ENCODE data around the gene ADH6. TPM values are rescaled to one million over a fixed set of nuclear protein-coding genes. Genes with fewer than 3 reads are reported as not detected.

ADH6 gene
- polyA plus RNA-seq, 1 of the 3 experiments (the other 2 are of a cell fraction) = not detected

DNA sequence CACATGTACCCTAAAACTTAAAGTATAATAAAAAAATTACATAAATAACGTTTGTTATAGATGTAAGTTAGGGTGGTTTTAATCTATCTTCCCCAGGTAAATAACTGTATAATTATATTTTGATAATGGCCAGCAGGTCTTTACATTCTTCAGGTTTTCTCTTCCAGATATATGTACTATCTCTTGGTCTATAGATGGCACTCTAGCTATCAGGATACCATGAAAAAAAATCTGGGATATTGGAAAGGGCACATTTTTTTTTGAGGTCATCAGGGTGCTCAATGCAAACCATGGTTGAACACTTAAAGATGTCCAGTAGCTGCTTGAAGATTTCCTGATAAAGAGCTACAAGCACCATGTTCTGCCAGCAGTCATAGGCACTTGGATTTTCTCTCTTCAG, 59.3 kb downstream of the ADH6 start:
- H3K4me3 ChIP-seq (ENCODE audit: low read depth in 2 of 2, low read length in 1 of 2) = no peak overlapping the region
- no peak overlapping the region for H3K9ac ChIP-seq
- H4K20me1 ChIP-seq (ENCODE audit: insufficient read depth) = no peaks in the 10 kb centered on the region
- H3K79me2 ChIP-seq (ENCODE audit: insufficient read depth) = no peaks in the 10 kb centered on the region
- ChIA-PET CTCF (interaction anchor here (0.7 to 1.1 kb wide), 2 partner anchors 33 to 60 kb away, joined by 3 read pairs; partner anchors contain the start of gene ADH6), POLR2A (no interaction called here)
- no peaks in the 10 kb centered on the region for H3K9me3 ChIP-seq
- TF ChIP-seq, protein P1, sequence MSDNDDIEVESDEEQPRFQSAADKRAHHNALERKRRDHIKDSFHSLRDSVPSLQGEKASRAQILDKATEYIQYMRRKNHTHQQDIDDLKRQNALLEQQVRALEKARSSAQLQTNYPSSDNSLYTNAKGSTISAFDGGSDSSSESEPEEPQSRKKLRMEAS (IDR thresholded peaks at IDR 0.05; ENCODE audit: low read depth) = no peak
- TF ChIP-seq RAD21 (IDR thresholded peaks at IDR 0.05; ENCODE audit: low read length) = peak; percentile 11; the same call in 1 of the 2 replicates
- H3K4me1 ChIP-seq (ENCODE audit: control insufficient read depth in 1 of 2, insufficient read depth in 2 of 2, low read depth in 1 of 2, low read length in 1 of 2) = no peaks in the 10 kb centered on the region
- 17% methylated on average over 1 of the region's 1 CpG for WGBS (ENCODE audit: low lambda C conversion rate)
- H3K36me3 ChIP-seq (replicated peaks in 1 of 2; ENCODE audit: control insufficient read depth in 1 of 2, insufficient read depth in 2 of 2, low read length in 1 of 2) = no peaks in the 10 kb centered on the region
- H3K27ac ChIP-seq (ENCODE audit: low read depth in 2 of 2, low read length in 1 of 2) = no peak overlapping the region
- H3K9me2 ChIP-seq = no peaks in the 10 kb centered on the region
- H3K27me3 ChIP-seq (ENCODE audit: insufficient read depth) = no peaks in the 10 kb centered on the region
- H3K4me2 ChIP-seq = no peak overlapping the region
- no peak for DNase-seq
- H2AFZ ChIP-seq (ENCODE audit: low read depth) = no peak overlapping the region
- no peaks in the 10 kb centered on the region for H3F3A ChIP-seq (replicated peaks; ENCODE audit: insufficient read depth)

DNA sequence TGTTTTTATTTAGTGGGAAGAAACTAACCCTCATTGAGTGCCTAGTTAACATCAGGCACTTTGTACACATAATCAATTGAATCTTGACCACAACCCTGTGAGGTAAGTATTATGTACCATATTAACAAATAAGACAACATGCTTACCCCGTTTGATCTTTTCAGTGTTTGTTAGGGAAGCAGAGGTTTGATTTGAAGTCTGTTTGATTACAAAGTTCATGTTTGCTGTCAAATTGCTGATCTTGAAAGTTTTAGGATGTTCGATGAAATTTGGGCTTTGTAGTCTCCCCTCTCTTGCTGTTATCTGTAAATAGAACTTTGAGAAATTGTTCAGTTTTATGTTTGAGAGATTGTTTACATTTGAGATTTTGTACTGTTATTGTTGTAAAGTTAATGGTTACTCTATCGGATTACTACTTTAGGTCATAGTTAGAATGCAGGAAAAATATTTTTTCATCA, 61.5 kb downstream of the ADH6 start:
- H4K20me1 ChIP-seq (ENCODE audit: insufficient read depth) = no peaks in the 10 kb centered on the region
- H3K4me2 ChIP-seq = no peak overlapping the region
- H3K27ac ChIP-seq (ENCODE audit: low read depth in 2 of 2, low read length in 1 of 2) = no peak overlapping the region
- no peaks in the 10 kb centered on the region for H3K9me3 ChIP-seq
- WGBS (ENCODE audit: low lambda C conversion rate) = 53% methylated on average over 3 of the region's 3 CpGs
- H3K9ac ChIP-seq = no peak overlapping the region
- no peaks in the 10 kb centered on the region for H3K27me3 ChIP-seq (ENCODE audit: insufficient read depth)
- DNase-seq = no peak
- no peak overlapping the region for H2AFZ ChIP-seq (ENCODE audit: low read depth)
- H3K36me3 ChIP-seq (replicated peaks in 1 of 2; ENCODE audit: control insufficient read depth in 1 of 2, insufficient read depth in 2 of 2, low read length in 1 of 2) = no peaks in the 10 kb centered on the region
- TF ChIP-seq, protein P2, sequence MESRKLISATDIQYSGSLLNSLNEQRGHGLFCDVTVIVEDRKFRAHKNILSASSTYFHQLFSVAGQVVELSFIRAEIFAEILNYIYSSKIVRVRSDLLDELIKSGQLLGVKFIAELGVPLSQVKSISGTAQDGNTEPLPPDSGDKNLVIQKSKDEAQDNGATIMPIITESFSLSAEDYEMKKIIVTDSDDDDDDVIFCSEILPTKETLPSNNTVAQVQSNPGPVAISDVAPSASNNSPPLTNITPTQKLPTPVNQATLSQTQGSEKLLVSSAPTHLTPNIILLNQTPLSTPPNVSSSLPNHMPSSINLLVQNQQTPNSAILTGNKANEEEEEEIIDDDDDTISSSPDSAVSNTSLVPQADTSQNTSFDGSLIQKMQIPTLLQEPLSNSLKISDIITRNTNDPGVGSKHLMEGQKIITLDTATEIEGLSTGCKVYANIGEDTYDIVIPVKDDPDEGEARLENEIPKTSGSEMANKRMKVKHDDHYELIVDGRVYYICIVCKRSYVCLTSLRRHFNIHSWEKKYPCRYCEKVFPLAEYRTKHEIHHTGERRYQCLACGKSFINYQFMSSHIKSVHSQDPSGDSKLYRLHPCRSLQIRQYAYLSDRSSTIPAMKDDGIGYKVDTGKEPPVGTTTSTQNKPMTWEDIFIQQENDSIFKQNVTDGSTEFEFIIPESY (IDR thresholded peaks at IDR 0.05; ENCODE audit: borderline replicate concordance, low read depth) = no peak
- no peak for TF ChIP-seq NRF1 (IDR thresholded peaks at IDR 0.05; ENCODE audit: low read depth, low read length)
- no peak for TF ChIP-seq CHD2 (IDR thresholded peaks at IDR 0.05; ENCODE audit: low read length, partially characterized antibody)
- TF ChIP-seq JUND (IDR thresholded peaks at IDR 0.05) = no peak
- no peak for TF ChIP-seq ELF1 (IDR thresholded peaks at IDR 0.05)
- no peak for TF ChIP-seq FOXJ3 (CRISPR knock-in tag; IDR thresholded peaks at IDR 0.05)
- TF ChIP-seq, protein P3, sequence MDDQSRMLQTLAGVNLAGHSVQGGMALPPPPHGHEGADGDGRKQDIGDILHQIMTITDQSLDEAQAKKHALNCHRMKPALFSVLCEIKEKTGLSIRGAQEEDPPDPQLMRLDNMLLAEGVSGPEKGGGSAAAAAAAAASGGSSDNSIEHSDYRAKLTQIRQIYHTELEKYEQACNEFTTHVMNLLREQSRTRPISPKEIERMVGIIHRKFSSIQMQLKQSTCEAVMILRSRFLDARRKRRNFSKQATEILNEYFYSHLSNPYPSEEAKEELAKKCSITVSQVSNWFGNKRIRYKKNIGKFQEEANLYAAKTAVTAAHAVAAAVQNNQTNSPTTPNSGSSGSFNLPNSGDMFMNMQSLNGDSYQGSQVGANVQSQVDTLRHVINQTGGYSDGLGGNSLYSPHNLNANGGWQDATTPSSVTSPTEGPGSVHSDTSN (IDR thresholded peaks at IDR 0.05) = no peak
- TF ChIP-seq MEF2A (IDR thresholded peaks at IDR 0.05; ENCODE audit: borderline replicate concordance, low read depth) = no peak
- TF ChIP-seq, protein P4, sequence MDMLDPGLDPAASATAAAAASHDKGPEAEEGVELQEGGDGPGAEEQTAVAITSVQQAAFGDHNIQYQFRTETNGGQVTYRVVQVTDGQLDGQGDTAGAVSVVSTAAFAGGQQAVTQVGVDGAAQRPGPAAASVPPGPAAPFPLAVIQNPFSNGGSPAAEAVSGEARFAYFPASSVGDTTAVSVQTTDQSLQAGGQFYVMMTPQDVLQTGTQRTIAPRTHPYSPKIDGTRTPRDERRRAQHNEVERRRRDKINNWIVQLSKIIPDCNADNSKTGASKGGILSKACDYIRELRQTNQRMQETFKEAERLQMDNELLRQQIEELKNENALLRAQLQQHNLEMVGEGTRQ (IDR thresholded peaks at IDR 0.05; ENCODE audit: borderline replicate concordance, low read depth, low read length) = no peak
- TF ChIP-seq, protein P5, sequence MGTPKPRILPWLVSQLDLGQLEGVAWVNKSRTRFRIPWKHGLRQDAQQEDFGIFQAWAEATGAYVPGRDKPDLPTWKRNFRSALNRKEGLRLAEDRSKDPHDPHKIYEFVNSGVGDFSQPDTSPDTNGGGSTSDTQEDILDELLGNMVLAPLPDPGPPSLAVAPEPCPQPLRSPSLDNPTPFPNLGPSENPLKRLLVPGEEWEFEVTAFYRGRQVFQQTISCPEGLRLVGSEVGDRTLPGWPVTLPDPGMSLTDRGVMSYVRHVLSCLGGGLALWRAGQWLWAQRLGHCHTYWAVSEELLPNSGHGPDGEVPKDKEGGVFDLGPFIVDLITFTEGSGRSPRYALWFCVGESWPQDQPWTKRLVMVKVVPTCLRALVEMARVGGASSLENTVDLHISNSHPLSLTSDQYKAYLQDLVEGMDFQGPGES (IDR thresholded peaks at IDR 0.05; ENCODE audit: low read depth, low read length) = no peak
- TF ChIP-seq EP300 (IDR thresholded peaks at IDR 0.05; ENCODE audit: borderline replicate concordance in 1 of 2, low read depth in 1 of 2, low read length in 1 of 2) = no peak
- no peak for TF ChIP-seq RFX5 (IDR thresholded peaks at IDR 0.05; ENCODE audit: low read length)
- TF ChIP-seq GABPA (IDR thresholded peaks at IDR 0.05; ENCODE audit: low read depth) = no peak
- TF ChIP-seq RCOR1 (IDR thresholded peaks at IDR 0.05; ENCODE audit: low read length) = no peak
- no peak for TF ChIP-seq RXRA (IDR thresholded peaks at IDR 0.05; ENCODE audit: borderline replicate concordance, low read depth)
- no peak for TF ChIP-seq FOSL2 (IDR thresholded peaks at IDR 0.05; ENCODE audit: borderline replicate concordance, low read depth)
- no peak for TF ChIP-seq EZH2phosphoT487 (IDR thresholded peaks at IDR 0.05; ENCODE audit: borderline replicate concordance, low read depth)
- ChIA-PET POLR2A (no interaction called here), CTCF (no interaction called here)
- no peaks in the 10 kb centered on the region for H3K9me2 ChIP-seq
- H3K4me3 ChIP-seq (ENCODE audit: low read depth in 2 of 2, low read length in 1 of 2) = no peak overlapping the region
- no peaks in the 10 kb centered on the region for H3K79me2 ChIP-seq (ENCODE audit: insufficient read depth)
- no peaks in the 10 kb centered on the region for H3K4me1 ChIP-seq (ENCODE audit: control insufficient read depth in 1 of 2, insufficient read depth in 2 of 2, low read depth in 1 of 2, low read length in 1 of 2)
- H3F3A ChIP-seq (replicated peaks; ENCODE audit: insufficient read depth) = no peaks in the 10 kb centered on the region

All from SK-N-SH (cell line).